NOMO-1 treated with DMSO at 0.1 percent for 48 hours (cell line): Measurements from ENCODE around the gene PRR36.

ENCODE experiments used
- DNase-seq: peaks from one replicate; lab custom pipeline; 2025; ENCODE audit not compliant: unreplicated experiment; lab: John Stamatoyannopoulos, UW

Gene PRR36

GRCh38 chr19:7872306-7873204 lies 1.6 kb downstream of the PRR36 start:
- no peak for DNase-seq

DNA sequence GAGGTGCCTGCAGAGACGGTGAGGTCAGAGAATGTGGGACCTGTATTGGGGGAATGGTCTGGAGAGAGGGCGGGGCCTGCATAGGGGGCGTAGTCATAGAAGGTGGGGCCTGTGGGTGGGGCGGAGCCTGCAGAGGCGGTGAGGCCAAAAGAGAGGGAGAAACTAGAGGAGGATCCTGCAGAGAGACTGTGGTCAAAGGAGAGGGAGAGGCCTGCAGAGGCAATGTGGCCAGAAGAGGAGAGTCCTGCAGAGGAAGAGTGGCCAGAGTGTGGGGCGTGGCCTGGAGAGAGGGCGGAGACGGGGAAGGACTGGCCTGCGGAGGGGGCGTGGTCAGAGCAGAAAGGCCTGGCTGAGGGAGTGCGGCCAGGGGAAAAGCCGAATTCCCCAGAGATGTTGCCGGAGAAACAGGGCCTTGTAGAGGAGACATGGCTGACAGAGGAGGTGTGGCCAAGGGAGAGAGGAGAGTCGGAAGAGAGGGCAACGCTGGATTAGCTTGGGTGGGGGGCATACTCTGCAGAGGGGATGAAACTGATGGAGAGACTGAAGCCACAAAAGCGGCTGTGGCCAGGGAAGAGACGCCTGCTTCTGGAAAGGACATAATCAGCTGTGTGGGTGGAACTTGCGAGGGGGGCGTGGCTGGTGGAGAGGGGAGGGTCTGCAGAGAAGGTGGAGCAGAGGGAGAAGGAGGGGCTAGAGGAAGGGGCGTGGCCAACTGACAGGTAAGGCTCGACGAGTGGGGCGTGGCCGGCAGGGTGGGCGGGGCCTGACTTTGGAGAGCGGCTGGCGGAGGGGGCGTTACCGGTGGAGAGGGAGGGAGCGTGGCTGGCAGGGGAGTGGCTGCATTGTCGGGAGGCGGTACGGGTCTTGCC lies 2.5 kb downstream of the PRR36 start:
- DNase-seq: peak; percentile 91

DNA sequence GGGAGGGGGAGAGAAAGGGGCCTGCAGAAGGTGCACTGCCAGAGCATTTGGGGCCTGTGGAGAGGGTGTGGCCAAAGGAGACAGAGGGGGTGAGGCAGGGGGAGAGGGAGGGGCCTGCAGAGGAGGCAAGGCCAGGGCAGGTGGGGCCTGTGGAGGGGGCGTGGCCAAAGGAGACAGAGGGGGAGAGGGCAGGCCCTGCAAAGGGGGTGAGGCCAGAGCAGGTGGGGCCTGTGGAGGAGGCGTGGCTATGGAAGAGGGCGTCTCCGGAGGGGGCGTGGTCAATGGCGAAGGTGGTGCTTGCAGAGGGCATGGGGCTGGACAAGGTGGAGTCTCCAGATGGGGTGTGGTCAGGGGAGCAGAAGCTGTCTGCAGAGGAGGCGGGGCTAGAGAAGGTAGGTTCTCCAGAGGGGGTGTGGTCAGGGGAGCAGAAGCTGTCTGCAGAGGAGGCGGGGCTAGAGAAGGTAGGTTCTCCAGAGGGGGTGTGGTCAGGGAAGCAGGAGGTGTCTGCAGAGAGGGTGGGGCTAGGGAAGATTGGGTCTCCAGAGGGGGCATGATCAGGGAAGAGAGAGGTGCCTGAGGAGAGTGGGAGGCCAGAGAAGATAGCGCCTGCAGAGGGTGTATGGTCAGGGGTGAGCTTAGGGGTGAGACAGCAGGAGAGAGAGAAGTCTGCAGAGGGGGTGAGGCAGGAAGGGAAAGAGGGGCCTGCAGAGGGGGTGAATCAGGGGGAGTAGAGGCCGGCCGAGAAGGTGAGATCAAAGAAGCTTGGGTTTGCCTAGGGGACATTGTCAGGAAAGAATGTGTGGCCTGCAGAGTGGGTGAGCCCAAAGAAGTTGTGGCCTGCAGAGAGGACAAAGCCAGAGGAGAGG lies 3.4 kb downstream of the PRR36 start:
- DNase-seq: peak; percentile 80

DNA sequence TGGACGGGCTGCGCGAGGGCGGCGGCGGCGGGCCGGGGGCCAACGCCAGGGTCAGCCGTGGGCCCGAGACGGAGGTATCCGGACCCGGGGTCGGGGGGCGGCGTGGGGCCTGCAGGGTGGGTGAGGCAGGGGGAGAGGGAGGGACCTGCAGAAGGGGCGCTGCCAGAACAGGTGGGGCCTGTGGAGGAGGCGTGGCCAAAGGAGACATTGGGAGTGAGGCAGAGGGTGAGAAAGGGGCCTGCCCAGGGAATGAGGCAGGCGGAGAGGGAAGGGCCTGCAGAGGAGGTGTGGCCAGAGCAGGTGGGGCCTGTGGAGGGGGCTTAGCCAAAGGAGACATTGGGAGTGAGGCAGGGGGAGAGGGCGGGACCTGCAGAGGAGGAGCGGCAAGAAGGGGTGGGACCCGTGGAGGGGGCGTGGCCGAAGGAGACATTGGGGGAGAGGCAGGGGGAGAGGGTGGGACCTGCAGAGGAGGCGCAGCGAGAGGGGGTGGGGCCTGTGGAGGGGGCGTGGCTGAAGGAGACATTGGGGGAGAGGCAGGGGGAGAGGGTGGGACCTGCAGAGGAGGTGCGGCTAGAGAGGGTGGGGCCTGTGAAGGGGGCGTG lies 4.2 kb downstream of the PRR36 start:
- peak; percentile 72 for DNase-seq

DNA sequence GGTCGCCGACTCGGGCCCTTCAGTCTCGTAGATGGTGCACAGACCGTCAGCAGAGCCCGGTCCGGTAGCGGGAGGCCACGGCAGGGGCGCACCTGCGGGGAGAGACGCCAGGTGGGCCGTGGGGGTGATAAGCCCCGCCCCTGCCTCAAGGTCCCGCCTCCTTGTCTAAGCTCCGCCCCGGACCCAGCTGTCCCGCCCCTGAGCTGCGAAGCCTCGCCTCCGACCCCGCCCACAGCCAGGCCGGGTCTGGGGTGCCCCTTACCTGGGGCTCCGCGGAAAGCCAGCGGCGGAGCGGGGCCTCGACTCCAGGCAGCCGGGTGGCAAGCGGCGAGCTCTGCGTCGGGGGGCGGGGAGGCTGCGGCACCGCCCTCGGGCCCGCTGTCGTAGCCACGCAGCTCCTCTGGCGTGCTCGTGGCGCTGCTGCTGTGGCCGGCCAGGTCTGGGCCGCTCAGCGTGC lies 4.7 kb downstream of the PRR36 start:
- peak; percentile 65 for DNase-seq

GRCh38 chr19:7868671-7869452 lies 5.3 kb downstream of the PRR36 start:
- DNase-seq: peak; percentile 74

DNA sequence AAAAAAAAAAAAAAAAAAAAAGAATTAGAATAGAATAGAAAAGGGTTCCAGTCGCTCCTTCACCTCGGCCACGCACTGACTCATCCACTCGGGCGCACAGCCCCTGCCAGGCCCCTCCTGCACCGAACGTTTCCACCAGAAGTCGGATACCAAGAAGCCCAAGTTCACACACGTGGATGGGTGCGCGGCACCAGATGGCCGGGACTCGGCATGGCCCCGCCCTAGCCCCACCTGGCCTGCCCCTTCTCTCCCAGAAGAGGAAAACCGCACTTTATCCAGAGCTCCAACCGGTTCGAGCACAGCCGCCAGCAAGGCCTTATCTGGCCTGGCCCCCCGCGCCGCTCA lies 5.9 kb downstream of the PRR36 start:
- no peak for DNase-seq

DNA sequence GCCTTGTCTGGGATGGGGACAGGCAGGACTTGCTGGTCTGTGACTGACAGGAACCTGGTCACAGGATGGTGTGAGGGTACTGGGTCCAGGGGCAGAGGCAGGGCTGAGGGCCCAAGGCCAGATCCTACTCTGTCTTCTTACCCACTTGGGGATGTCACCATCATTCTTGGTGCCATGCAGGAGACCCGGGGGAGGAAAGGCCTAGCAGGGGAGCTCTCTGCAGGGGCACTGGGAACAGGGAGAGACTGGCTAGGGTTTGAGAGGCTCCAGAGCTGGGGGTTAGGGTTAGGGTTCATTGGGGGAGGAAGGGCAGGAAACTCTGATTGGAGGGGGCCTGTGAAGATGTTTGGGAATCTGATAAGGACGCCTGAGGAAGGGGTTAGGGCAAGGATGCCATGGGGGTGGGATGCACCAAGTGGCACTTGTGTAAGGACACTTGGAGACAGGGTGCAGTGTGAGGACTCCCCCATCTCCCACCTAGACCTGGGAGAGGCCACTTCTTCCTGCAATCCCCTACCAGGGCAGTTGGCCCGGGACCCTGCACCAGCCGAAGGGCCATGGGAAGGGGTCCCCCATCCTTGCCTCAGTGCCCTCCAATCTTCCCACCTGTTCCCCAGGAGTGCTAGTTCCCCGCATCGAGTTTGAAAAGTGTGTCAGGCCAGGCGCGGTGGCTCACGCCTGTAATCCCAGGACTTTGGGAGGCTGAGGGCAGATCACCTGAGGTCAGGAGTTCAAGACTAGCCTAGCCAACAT lies 6.9 kb downstream of the PRR36 start:
- no peak for DNase-seq

- DNase-seq: no peak
Measured at GRCh38 chr19:7866399-7867091, 7.6 kb downstream of the PRR36 start.

DNA sequence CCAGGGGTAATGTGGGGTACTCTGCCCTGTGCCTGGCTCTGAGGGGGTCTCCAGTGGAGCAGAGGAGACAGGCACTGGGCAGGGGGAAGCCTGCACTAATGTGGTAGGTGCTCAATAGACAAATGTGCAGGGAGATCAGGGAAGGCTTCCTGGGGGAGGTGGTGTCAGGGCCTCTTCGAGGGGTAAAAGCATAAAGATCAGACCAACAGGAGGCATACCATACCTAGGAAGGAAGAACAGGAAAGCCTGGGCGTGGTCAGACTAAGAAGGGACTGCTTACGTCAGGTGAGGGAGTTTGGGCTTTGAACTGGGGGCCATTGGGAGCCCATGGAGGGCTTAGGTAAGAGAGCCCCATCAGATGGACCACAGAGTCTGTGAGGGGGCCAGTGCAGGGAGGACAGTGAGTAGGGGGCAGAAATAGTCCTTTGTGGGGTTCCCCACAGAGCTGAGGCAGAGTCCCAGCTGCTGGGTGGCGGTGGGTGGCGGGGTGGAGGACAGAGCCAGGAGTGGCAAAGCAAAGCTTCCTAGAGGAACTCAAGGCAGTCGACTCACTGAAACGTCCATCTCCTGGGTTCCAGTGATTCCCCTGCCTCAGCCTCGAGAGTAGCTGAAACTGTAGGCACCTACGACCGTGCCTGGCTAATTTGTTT lies 8.8 kb downstream of the PRR36 start:
- DNase-seq: no peak

GRCh38 chr19:7864690-7865074 lies 9.5 kb downstream of the PRR36 start:
- DNase-seq: no peak

DNA sequence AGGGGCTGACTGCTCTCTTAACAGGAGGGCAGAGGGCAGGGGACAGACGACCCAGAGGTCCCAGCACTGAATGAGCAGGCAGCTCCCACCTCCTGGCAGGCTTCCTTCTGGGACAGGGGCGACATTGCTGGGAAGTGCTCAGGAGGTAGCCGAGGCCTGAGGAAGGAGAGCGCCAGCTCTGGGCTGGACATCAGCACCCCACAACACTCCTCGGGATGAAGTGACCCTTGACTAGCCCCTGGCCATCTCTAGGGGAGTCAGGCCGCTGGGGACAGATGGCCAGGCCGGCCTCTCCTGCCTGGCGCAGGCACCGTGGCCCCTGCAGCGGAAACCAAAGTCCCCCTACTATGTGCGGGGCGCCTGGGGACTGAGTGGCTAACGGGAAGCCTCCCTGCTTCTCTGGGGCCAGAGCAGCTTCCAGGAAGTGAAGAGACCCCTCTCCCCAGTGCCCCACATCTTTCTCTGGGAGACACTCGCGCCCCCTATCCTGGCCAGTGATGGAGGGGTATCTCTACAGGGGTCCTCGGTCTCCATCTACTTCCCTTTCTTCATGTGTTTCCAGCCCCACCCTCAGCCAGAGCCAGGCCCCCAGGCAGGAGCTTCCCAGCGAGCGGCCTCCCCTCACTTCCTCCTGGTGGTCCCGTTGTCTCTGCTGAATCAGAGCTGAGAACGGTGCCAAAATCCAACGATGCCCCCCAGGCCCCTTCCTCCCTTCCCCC lies 10.1 kb downstream of the PRR36 start:
- no peak for DNase-seq

GRCh38 chr19:7863157-7863970 lies 10.8 kb downstream of the PRR36 start:
- DNase-seq: no peak

DNA sequence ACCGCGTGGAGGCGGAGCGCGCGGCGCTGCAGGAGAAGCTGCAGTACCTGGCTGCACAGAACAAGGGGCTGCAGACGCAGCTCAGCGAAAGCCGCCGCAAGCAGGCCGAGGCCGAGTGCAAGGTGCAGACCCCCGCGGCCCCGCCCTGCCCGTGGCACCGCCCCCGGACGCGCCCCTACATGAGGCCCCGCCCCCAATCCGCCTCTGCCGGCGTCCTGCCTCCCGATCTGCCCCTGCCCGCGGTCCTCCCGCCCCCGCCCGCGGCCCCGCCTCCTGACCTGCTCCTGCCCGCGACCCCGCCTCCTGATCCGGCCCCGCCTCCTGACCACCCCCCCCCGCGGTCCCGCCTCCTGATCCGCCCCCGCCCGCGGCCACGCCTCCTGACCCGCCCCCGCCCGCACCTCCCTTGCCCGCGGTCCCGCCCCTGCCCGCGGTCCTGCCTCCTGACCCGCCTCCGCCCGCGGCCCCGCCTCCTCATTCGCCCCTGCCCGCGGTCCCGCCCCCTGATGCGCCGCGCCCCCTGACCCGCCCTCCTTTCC lies 11.7 kb downstream of the PRR36 start:
- no peak for DNase-seq

DNA sequence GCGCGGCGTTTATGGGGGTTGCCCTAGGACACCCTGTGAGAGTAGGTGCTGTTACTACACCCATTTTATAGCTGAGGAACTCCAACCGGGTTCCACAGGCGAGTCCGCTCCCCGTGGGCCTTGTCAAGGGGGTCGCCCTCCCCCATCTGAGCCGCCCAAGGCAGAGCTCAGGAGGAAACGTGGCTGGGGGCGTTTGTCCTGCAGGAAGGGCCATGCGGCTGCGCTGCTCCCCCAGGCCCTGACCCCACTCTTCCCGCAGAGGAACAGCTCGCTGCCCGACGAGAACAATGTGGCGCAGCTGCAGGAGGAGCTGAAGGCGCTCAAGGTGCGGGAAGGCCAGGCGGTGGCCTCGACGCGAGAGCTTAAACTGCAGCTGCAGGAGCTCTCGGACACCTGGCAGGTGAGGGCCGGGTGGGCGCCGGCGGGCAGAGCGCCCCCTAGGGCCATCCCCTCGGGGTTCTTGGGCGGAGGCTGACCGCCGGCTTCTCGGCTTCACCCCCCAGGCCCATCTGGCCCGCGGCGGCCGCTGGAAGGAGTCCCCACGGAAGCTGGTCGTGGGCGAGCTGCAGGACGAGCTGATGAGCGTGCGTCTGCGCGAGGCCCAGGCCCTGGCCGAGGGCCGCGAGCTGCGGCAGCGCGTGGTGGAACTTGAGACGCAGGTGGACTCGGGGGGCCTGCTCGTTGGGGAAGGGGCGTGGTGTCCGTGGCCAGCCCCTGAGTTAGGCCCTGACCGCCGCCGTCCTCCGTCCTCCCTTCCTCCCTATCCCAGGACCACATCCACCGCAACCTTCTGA lies 12.4 kb downstream of the PRR36 start:
- no peak for DNase-seq
